ENCODE results near the gene JADE1.

JADE1 gene

GRCh38 chr4:128921954-128922353 is 112.5 kb downstream of the JADE1 start:
- peaks cover 0 to 3% of the 10 kb centered on the region in 2 experiments for H3K36me3 ChIP-seq (ENCODE audit: control insufficient read depth in 1 of 2, insufficient read depth in 2 of 2, low read depth in 1 of 2, low read length in 2 of 2)
- H3K4me2 ChIP-seq (ENCODE audit: low read length, poor library complexity, severe bottlenecking), result no peak overlapping the region
- H3K23ac ChIP-seq (ENCODE audit: low read length in 2 of 2), result no peak overlapping the region
- H3K4ac ChIP-seq (ENCODE audit: low read depth in 1 of 2, low read length in 2 of 2), result no peak overlapping the region
- H2BK5ac ChIP-seq (ENCODE audit: low read depth, low read length, poor library complexity, severe bottlenecking), result no peak overlapping the region
- no peak overlapping the region for H3K9ac ChIP-seq (ENCODE audit: low read length)
- H3K18ac ChIP-seq (ENCODE audit: low read depth in 1 of 2, low read length in 2 of 2), result no peak overlapping the region
- no peak overlapping the region for H4K8ac ChIP-seq (ENCODE audit: low read length)
- H2AFZ ChIP-seq (ENCODE audit: low read depth, low read length), result no peak overlapping the region
- H3K14ac ChIP-seq (ENCODE audit: low read length in 2 of 2), result no peak overlapping the region
- DNase-seq, result no peak
- H4K91ac ChIP-seq (ENCODE audit: low read length), result no peak overlapping the region
- no peak overlapping the region for H3K27ac ChIP-seq (ENCODE audit: low read length, poor library complexity, severe bottlenecking)
- no peak overlapping the region for H2BK12ac ChIP-seq (ENCODE audit: low read length in 2 of 2)
- no peak overlapping the region for H2AK5ac ChIP-seq (ENCODE audit: low read length, severe bottlenecking)
- H3K79me1 ChIP-seq (replicated peaks; ENCODE audit: low read length, poor library complexity, severe bottlenecking), result peaks cover 3% of the 10 kb centered on the region
- H2BK120ac ChIP-seq (ENCODE audit: low read depth, low read length), result no peak overlapping the region
- no peak overlapping the region for H2BK15ac ChIP-seq (ENCODE audit: low read depth, poor library complexity, severe bottlenecking)
- peaks cover 18% of the 10 kb centered on the region for H3K9me3 ChIP-seq (ENCODE audit: control insufficient read depth, low read length)
- no peak overlapping the region for H3K4me3 ChIP-seq (ENCODE audit: insufficient read depth in 1 of 2, low read depth in 1 of 2, low read length in 2 of 2)
- H3K4me1 ChIP-seq (ENCODE audit: control insufficient read depth, insufficient read depth, low read depth, low read length), result no peaks in the 10 kb centered on the region
- H3K27me3 ChIP-seq (ENCODE audit: control insufficient read depth in 1 of 2, insufficient read depth in 1 of 2, low read length in 2 of 2), result no peaks in the 10 kb centered on the region
- WGBS, result 100% methylated on average over 1 of the region's 3 CpGs
